GM21723 (cell line): ENCODE data around the gene CCND3.
A peak's percentile ranks its signal among the peaks of the same experiment; 100 is the strongest.
"Not testable (repeated sequence)": the region's sequence is repeated elsewhere in the genome, so short reads cannot be mapped to it uniquely, and the experiment has no call there.

Experiments
- ATAC-seq: cut with Tn5 transposase; IDR thresholded peaks from one replicate; pipeline ENCODE4 v1.9.1; 2021; ENCODE audit warnings: mild to moderate bottlenecking, moderate library complexity; ENCODE audit not compliant: unreplicated experiment

CCND3 gene

DNA sequence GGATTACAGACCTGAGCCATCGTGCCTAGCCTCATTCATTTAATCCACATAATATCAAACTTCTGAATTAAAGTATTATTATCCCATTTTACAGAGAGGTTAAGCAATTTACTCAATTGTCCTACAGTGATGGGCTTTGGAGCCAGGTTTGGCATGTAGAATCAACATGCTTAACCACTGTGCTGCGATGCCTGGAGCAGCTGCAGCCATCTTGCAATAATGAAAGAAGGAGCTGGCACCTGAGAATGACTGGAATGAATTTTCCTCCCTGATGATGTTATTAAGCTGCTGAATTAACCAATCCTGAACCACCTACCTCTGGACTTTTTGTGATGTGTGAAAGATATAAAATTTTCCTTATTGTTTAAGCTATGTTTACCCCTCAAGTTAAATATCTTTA, 13.1 kb upstream of the CCND3 start:
- no peak for ATAC-seq

- ATAC-seq: no peak
These were observed 6.1 kb upstream of the CCND3 start for GRCh38 chr6:41947581-41948220.

GRCh38 chr6:41943456-41943855, 1.8 kb upstream of the CCND3 start:
- ATAC-seq: no peak

- not testable (repeated sequence) for ATAC-seq
These were observed 1.3 kb upstream of the CCND3 start for GRCh38 chr6:41942882-41943281.

DNA sequence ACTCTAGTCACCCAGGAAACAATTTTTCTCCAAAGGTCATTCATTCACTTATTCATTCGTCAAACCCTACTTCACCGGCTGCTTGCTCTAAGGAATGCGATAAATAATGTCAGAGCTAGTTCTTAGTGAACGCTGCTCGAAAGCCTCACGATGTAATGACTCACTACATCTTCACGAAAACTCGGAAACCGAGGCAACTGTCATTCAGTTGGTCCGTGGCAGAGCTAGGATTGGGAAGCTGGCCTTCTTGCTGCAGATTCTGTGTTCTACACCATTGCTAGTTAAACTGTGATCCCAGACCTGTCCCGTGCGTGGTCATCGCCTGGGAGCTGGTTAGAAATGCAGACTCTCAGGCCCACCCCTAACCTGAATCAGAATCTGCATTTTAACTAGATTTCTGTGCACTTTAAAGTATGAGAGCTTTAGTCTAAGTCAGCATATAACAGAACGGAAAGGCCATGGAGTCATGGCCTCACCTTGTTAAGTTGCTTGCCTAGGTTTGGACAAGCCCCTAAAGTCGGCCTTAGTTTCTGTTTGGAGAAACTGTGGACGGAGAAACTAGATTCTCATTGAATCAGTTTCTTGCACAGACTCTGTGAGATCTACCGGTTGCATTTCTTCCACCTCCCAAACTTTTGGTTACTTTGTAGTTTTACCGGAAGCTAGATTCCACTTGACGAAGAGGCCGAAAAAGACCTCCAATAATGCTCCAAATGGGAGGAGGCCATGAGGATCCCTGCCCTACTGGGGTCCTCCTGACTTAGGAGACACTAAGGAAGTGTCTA, 651 bp upstream of the CCND3 start:
- ATAC-seq: peak; percentile 3

GRCh38 chr6:41940759-41941279, 789 bp downstream of the CCND3 start:
- peak; percentile 18 for ATAC-seq

DNA sequence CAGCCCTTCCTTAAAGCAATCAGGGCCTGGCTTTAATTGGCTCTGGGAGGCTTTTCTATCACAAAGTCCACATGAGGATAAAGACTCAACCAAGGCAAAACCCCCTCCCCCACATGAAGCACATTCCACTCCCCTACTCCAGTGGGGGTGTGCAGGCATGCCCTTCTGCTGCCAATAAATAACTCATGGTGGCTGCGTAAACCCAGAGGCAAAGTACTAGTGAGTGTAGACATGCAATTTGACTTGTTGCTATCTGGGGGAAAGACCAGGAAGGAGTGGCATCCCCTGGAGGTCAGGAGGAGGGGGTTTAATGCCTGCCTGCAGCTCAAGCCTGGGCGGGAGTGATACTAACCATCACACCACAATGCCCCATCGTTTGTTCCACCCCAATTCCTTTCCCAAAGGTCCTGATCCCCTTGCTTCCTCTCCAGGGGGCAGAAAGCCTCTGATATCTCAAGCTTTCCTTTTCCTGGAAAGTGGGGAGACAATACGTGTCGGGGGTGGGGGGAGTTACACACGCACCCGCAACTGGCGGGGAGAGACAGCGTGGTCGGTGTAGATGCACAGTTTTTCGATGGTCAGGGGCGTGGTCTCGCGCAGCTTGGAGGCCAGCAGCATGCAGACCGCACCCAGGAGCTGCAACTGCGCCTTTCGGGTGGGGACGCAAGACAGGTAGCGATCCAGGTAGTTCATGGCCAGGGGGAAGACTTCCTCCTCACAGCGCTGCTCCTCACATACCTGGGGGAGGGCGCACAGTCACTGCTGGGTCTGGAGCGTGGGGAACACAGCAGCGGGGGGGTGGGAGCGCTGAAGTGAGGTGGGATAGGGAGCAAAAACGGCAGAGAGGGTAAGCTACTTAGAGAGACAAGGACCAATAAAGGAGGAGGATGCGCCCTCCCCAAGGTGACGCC, 1.5 kb downstream of the CCND3 start:
- ATAC-seq: no peak

DNA sequence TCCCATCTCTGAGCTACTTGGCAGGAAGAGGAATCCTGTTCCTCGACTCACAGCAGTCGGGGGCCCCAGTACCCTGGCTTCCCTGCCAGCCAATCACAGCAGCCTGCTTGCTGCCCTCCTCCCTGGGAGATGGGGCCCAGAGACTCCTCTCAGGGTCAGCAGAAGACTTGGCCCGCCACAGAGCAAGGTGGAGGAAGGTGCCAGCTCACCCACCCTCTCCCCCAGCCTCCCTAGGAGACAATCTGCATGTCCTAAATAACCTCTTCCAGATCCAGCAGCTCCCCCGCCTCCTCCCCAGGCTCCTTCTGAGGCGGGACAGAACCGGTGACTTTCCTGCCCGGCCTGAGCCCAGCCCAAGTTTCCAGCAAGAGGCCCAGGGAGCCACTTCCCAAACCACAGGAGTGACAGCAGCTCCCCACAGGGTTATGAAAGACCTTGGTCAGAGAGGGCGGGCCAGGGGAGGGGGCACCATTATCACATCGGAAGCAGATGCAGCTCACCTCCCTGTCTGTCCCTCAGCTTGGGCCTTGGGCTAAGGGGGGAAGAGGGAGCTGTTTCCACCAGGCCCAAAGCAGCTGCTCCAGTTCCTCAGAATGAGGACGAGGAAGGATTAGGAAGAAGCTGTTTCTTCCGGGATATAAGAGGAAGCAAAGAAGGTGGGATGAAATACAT, 2.3 kb downstream of the CCND3 start:
- no peak for ATAC-seq

DNA sequence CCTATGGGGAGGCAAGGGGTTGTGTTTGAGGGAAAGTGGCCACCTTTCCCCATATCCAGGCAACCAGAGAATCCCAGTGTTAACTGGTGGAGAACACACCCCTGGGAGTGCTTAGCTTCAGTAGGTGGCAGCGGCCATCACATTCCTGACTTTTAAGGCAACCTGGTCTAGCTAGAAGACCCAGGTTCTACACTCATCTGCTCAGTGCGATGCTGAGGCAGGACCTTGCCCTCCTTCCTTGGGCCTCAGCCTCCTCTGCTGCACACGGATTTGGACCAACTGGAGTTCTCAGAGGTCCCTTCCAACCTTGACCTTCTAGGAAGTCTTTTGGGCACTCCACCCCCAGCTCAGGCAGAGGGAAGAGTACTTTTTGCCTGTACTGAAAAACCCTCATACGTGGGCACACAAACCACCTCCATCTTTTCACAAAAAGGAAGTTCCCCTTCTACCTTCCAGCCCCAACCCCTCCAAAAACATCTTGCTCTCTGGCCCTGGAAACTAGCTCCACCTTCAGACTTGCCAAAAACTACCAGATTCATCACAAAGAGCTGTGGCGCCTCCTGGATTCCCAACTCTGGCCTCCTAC, 2.9 kb downstream of the CCND3 start:
- ATAC-seq: no peak

DNA sequence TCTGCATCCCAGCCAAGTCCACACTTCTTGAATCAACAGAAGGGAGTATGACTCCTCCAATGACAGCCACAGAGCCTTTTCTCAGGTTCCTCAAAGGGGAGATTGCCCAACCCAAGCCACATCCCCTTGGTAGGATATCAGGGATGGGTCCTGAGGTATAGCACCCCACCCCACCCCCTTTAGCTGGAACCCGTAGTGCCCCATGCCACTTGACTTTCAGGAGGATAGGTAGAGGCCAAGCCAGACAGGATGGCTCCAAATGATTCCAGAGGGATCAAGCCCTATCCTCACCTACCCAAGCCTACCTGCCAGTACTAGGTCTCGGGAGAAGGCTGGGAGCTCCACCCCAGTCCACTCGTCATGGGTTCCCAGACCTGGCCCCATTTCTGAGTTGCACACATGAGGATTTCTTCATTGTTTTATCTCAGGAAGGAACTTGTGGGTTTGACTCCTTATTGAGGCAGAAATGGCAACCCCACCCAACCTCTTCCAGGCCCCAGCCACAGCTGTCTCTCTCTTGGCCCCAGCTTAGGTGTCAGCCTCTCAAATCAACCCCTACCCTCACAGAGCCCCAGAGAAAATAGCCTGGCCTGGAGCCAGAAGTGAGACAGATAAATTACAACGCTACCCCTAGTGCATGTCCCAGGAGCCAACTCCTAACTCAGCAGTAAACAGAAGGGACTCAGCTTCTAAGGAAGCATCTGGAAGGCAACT, 3.6 kb downstream of the CCND3 start:
- no peak for ATAC-seq

DNA sequence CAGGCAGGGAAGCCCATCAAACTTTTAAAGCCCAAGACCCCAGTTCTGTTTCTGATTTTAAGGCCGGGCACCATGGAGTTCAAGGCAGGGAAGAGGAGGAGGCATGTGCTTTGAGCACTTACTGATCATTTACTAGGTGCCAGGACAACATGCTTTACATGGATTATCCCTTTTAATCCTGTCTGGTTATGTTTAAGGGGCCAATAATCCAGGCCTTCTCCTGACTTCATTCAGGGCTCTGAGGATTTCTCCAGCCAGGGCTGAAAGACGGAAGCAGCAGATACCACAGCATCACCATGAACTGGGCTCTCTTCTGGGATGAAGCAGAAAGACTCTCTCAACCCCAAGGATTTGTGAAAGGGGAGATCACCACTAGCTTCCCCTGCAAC, 4.1 kb downstream of the CCND3 start:
- no peak for ATAC-seq

- ATAC-seq: peak; percentile 47
These were observed 5.4 kb downstream of the CCND3 start for GRCh38 chr6:41936073-41936837.

DNA sequence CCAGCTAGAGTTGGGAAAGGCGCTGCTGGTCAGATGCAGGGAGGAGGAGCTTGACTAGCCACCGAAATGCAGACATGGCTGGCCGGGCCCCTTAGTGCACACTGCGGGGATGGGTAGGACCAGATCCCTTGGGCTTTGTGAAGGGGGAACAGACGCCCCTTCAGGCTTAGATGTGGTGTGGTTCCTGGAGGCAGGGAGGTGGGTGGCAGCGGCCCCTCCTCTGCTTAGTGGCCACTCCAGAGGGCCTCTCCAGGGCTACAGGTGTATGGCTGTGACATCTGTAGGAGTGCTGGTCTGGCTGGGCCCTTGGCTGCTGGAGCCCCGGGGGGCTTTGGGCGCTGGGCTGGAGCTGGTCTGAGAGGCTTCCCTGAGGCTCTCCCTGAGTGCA, 5.9 kb downstream of the CCND3 start:
- ATAC-seq: no peak

DNA sequence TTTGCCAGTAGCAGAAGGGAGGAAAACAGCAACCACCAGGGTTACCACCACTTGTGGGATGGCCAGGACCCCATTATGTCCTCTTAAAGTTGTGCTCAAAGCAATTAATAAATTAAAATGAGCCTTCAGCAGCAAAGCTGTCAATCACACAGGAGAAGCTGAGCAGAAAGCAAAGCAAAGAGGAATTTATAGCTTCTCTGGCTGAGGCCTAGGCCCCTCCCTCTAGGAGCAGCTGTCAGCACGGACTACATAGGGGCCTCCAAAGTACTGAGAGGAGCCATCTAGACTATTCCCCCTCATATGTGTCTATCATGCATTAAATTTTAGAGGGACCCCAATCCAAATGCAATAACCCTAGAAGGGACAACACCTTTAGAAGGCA, 6.4 kb downstream of the CCND3 start:
- no peak for ATAC-seq

- no peak for ATAC-seq
These were observed 7.1 kb downstream of the CCND3 start for GRCh38 chr6:41934278-41935192.

DNA sequence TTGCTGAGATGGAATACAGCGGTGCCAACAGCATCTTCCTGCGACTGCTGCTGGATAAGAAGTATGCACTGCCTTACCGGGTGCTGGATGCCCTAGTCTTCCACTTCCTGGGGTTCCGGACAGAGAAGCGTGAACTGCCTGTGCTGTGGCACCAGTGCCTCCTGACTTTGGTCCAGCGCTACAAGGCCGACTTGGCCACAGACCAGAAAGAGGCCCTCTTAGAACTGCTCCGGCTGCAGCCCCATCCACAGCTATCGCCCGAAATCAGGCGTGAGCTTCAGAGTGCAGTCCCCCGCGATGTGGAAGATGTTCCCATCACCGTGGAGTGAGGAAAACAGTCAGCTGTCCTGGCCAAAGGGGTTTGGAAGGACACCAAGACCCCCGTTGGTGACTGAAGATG, 9.2 kb downstream of the CCND3 start:
- ATAC-seq: no peak

GRCh38 chr6:41931792-41932191, 9.8 kb downstream of the CCND3 start:
- no peak for ATAC-seq

- no peak for ATAC-seq
These were observed 11.7 kb downstream of the CCND3 start for GRCh38 chr6:41929924-41930323.
